ENCODE results near the gene ELF4.

- TF ChIP-seq CTCF (conservative IDR thresholded peaks at IDR 0.05; ENCODE audit: low read depth, low read length) (no peak), MXI1 (IDR thresholded peaks at IDR 0.05; ENCODE audit: borderline replicate concordance, low read depth, low read length) (no peak), SMC3 (IDR thresholded peaks at IDR 0.05; ENCODE audit: low read depth, low read length) (no peak)
- TF ChIP-seq, protein P1, sequence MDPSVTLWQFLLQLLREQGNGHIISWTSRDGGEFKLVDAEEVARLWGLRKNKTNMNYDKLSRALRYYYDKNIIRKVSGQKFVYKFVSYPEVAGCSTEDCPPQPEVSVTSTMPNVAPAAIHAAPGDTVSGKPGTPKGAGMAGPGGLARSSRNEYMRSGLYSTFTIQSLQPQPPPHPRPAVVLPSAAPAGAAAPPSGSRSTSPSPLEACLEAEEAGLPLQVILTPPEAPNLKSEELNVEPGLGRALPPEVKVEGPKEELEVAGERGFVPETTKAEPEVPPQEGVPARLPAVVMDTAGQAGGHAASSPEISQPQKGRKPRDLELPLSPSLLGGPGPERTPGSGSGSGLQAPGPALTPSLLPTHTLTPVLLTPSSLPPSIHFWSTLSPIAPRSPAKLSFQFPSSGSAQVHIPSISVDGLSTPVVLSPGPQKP (IDR thresholded peaks at IDR 0.05; ENCODE audit: borderline replicate concordance, low read depth, low read length): no peak
Measured at GRCh38 chrX:130097507-130098209, 12.6 kb downstream of the ELF4 start.
